NCI-H146 treated with DMSO at 0.1 percent for 48 hours (cell line): Measurements from ENCODE around the gene GNPNAT1.
"Not testable (repeated sequence)": the region's sequence is repeated elsewhere in the genome, so short reads cannot be mapped to it uniquely, and the experiment has no call there.

ENCODE experiments used
- DNase-seq: peaks from one replicate; lab custom pipeline; 2025; ENCODE audit not compliant: unreplicated experiment; lab: John Stamatoyannopoulos, UW

The GNPNAT1 gene

DNA sequence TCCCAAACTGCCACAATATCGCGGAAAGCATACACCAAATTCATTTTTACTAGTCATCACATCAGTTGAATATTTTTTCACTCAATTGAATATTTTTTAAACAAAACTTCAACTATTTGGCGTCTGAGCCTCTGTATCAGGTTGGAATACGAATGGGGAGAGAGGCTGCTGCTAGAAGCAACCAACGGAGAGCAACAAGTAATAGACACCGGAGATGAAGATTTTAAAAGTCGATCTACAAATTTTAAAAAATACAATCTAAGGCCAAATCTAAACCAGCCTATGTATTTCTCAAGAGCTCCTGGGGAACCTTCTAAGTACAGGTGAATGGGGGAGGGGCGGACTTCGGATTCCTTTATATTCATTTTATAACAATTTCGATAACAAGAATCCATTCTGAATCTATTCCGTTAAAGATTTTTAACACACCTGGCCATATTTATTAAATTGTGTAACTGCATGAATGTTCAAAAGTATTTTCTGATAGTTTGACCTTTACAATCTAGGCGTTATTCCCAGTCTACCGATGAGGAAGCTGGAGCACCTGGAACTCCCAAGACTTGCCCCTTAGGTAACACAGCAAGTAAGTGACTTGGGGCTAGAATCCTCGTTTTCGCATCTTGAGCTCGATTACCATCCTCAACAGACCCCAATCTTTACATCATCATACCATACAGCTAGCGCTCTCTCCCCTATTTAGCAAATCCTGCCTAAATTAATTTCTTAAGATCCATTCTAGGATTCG lies 1.2 kb downstream of the GNPNAT1 start:
- no peak for DNase-seq

DNA sequence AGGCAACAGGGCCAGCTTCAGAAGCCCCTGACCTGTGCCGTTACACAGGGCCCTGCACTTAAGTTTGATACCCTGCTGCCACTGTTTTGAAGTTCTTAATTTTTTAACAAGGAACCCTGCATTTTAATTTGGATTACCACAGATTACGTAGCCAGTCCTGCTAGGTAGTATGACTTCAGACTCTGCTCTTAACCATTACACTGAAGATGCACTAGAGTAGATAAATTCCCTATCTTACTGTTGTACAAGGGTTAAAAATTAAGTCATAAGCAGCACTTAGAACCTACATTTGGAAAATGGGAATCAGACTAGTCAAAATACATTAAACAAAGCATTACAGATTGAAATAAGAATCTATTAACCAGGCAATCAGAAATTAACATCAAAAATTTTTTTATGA lies 2.3 kb downstream of the GNPNAT1 start:
- no peak for DNase-seq

DNA sequence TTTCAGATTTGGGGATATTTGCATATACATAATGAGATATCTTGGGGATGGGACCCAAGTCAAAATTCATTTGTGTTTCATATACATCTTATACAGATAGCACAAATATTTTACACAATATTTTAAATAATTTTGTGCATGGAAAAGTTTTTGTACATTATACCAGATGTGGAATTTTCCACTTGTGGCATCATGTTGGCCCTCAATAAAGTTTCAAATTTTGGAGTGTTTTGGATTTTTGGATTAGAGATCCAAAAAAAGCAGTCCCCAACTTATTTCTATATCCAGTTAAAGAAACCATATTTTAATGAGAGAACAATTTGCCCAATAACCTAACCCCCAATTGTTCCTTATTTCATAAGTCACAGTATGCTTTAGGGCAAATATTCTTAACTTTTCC lies 4.5 kb downstream of the GNPNAT1 start:
- DNase-seq: no peak

DNA sequence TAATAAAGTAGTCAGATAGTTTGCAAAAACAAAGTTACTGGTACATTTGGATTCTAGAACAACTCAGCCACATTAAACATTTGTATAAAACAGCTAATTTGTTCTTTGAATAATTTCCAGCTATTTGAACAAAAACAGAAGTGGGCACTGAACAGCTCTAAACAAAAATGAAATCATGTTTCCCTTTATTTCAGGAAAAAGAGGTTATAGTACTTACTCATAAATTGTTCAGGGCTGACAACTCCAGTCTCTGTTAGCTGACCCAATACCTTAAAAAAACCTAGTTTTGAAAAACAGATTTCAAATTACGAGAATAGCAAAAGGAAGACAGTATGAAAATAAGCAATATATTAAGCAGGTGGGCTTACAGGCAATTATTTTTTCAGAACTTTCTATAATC lies 8.2 kb downstream of the GNPNAT1 start:
- no peak for DNase-seq

DNA sequence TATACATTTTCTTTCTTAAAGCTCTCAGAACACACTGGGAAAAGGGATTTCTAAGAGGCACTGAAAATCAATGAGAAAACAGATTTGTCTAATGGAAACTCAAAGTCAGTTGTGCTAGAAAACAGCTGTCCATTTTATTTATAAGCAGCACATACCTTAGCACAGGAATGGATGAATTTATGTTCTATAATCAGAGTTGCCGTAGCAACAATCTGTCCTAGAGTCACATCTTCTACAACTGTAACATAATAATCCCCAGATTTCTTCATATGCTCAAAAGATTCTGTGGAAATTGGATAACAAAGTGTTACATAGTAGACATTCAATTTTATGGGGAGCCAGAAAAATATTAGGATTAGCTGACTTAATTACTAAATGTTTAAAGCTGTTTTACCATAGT lies 9.8 kb downstream of the GNPNAT1 start:
- no peak for DNase-seq

DNA sequence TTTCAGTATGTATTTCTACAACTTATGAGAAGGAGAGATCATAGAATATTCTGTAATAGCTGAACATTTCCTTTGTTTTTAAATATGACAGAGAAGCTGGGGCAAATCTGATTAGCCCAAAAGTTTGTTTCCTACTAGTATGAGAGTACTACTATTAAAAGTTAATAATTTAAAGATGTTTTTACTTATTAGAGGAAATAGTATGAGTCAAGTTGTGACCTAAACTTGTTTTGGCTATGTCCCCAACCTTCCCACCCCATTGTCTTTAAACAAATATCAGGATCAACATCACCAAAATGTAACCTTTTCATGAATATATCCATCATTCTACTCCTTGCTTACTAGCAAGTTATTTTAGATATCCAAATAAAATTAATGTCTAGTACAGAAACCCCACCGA lies 10.5 kb downstream of the GNPNAT1 start:
- DNase-seq: no peak

DNA sequence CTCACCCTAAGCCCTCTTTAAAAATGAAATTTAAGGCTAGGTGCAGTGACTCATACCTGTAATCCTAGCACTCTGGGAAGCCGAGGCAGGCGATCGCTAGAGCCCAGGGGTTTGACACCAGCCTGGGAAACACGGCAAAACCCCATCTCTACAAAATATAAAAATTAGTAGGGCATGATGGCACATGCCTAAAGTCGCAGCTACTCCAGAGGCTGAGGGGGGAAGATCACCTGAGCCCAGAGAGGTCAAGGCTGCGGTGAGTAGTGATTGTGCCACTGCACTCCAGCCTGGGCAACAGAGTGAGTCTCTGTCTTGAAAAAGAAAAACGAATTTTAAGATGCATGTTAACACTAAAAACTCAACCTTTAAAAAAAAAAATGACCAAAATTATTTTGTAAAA lies 12.7 kb downstream of the GNPNAT1 start:
- no peak for DNase-seq

DNA sequence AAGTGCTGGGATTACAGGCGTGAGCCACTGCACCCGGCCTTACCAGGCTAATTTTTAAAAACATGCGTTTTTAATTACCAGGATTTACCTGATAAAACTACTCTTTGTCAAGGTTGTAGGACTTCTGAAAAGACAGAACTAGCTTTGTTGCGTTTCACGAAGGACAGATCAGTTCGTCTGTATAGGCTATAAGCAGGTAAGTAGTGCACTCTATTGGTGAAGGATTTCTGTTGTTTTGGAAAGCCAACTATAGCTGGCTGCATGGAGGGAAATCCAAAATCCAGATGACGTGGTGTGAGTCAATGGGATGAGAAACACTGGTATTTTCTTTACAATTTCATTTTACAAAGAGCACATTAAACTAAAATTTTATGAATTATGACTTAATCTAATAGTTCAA lies 14.6 kb downstream of the GNPNAT1 start:
- no peak for DNase-seq

DNA sequence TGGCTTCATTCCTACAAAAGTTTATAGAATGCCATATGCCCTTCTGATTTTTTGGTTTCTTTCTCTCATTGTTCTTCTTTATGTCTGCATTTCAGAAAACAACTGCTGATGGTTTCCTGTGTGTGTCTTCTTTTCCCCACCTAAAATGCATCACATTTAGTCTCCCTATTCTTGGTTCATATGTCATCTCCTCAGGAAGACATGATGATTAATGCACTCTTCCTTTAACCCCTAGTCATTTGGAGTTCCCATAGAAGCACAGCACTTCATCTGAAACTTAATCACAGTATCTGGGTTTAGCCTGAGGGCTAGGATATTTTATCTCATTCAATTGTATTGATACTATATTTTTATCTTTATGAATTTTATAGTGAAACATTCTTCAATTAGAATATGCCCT lies 21.5 kb downstream of the GNPNAT1 start:
- no peak for DNase-seq

DNA sequence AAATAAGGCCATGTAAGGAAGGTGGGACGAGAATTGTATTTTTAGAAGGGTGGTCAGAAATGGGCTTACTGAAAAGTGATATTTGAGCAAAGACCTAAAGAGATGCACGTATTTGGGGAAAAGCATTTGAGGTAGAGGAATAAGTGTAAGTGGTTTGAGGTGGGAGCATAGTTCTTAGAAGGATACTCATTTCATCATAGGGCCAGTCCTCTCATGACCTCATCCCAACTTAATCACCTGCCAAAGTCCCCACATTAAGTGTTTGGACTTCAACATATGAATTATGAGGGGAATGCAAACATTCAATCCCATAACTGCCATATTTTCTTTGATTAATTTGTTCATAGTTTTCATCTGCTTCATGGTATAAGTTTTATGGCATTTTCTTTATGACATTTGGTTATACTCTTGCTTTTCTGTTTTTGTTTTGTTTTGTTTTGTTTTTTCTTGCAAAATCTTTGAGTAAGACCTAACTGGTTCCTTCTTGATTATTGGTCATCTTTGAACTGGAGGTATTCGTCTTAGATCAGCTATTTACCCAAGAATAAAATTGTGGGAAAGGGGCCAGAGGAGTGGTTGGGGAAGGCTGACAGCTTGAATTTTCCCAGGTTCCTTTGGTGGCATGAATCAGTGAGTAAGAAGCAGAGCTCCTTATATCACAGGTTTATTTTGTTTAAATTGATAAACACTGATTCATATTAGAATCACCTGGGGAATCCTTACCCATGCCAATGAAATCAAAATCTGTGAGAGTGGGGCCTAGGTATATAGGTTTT lies 24.2 kb downstream of the GNPNAT1 start:
- no peak for DNase-seq

DNA sequence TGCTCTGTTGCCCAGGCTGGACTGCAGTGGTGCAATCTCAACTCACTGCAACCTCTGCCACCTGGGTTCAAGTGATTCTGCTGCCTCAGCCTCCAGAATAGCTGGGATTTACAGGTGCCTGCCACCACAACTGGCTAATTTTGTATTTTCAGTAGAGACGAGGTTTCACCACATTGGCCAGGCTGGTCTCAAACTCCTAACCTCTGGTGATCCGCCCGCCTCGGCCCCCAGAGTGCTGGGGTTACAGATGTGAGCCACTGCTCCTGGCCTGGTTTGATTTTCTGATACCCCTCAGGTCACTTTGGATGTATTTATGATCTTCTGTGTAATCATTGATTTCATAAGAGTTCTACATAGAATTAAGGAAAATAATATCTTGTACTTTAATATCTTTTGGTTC lies 28.5 kb downstream of the GNPNAT1 start:
- DNase-seq: not testable (repeated sequence)

DNA sequence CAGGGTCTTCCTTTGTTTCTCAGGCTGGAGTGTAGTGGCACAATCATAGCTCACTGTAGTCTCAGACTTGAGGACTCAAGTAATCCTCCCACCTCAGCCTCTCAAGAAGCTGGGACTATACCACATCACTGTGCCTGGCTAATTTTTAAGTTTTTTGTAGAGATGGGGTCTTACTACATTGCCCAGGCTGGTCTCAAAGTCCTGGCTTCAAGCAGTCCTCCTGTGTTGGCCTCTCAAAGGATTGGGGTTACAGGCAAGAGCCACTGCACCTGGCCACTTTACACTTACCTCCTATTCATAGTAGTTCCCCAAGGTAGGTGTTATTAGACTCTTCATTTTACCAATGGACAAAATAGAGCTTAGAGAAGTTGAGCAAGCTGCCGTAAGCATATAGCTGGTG lies 32.3 kb downstream of the GNPNAT1 start:
- no peak for DNase-seq

DNA sequence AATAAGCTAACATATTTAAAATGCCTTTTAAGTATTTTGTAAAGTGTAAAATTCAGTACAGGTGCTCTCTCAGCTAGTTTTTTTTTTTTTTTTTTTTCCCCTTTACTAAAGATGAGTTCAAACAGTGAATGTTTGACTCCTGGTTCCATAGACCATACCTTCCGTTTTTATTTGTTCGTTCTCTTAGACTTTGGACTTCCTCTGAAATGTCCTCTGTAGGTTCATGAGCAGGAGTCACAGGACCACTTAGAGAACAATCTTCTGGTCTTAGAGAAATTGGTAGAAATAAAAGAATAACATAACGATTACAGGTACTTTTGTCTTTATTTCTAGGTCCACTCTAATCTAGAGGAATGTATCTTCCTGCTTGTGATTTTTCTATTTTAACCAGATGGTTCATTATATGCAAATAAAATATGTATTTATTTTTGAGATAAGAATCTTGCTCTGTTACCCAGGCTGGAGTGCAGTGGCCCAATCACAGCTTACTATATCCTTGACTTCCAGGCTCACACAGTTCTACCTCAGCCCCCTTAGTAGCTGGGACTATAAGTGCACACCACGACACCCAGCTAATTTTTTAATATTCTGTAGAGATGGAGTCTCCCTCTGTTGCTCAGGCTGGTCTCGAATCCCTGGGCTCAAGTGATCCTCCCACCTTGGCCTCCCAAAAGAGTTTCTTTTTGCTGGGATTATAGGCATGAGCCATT lies 35.6 kb downstream of the GNPNAT1 start:
- no peak for DNase-seq

DNA sequence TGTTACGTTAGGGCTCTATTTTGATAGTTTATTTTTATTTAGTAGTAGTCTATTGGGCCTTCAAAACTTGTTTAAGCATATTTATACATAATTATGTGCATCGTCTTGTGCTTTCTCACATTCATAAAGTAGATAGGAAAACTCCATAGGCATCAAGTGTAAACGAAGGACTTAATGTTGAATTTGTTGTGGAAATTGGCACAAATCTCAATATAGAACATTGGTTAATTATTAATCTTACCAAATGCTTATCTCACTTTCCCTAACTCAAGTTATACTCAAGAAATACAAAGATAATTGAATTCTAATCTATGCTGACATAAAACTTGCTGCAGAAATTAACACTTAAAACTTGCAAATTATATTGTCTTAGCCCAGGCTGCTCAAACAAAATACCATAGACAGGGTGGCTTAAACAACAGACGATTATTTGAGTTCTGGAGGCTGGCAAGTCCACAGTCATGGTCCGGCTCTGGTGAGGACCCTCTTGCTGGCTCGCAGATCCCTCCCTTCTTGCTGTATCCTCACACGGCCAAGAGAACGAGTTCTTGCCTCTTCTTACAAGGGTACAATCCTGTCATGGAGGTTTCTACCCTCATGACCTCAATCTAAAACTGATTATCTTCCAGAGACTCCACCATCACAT lies 42.6 kb downstream of the GNPNAT1 start:
- no peak for DNase-seq

DNA sequence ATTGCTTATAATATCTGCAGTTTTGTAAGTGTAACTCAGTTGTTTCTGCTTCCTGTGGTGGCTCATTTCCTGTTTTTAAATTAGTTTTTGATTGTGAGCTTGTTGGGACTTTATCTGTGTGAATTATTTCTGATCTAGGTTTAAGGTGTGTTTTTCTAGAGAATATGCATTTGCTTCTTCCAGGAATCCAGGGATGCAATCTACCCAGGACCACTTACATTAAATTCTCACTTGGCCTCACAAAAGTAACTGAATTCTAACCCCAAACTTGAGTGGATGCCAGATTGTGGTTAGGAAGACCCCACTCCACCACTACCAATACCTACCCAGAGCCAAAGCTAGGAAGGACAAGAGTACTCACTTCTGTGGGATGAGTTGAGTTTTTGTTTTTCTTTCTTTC lies 49.5 kb downstream of the GNPNAT1 start:
- DNase-seq: no peak

DNA sequence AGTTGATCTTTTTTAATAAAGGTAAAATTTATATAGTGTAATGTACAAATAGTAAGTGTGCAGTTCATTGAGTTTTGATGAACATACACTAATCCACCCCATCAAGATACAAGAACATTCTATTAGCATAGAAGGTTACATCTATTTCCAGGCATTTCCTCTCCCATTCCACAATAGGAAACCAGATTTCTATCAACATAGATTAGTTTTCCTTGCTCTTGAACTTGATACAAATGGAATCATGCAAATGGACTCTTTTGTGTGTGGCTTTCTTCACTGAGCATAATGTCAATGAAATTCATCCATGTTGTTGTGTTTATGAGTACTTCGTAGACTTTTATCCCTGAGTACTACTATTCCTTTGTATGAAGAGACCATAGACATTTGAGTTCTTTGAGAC lies 50.7 kb downstream of the GNPNAT1 start:
- no peak for DNase-seq

DNA sequence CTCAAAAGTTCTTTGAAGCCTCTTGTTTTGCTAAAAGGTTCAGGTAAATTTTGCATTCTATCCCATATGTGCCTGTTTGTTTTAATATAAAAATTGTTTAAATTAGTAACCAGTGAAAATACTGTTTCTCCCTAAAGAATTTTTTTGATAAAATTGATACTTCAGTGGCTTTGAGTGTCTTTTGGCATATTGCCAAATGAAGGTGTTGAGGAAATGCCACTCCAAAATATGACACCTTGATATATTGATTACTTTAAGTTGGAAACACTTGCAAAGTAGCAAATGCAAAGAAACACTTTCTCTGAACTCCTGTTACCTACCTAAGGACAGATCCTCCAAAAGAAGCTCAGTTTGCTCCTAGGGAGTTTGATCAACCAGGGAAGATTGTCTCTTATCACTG lies 53.0 kb downstream of the GNPNAT1 start:
- DNase-seq: no peak

DNA sequence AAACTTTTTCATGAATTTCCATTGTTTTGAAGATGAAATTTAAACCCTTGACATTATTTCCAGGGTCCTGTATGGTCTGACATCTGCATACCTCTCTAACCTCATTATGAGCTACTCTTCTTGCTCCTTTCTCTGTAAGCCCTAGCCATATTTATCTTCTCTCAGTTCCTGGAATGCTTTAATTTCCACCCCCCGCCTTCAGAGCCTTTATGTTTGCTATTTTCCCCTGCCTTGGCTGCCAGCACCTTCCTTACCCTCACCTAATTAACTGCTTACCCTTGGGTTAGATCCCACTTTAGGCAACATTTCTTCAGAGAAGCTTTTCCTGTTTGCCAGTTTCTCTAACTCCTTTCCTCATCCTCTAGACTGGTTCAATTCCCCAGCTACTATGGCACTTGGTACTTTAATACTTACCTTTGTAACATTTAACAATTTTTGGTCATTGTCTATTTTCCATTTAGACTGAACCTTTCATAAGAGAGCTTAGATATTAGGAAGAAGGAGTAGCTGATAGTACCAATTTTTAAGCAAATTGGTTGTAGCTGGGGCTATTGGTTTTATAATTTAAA lies 55.4 kb downstream of the GNPNAT1 start:
- no peak for DNase-seq

DNA sequence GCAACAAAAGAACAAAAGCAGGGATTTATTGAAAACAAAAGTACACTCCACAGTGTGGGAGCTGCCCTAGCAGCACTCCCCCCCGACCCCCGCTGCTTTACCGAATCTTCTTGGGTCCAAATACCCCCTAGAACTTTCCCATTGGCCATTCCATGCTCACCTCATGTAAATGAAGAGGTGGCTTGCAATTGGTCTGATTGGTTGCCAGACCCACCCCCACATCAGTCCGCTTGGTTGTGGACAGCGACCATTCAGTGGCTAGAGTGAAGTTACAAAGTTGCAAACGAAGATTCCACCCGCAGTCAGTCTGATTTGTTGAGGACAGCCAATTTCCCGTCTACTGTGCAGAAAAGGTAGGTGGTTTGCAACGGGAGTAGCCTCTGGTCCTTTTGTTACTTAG lies 57.6 kb downstream of the GNPNAT1 start:
- DNase-seq: no peak

DNA sequence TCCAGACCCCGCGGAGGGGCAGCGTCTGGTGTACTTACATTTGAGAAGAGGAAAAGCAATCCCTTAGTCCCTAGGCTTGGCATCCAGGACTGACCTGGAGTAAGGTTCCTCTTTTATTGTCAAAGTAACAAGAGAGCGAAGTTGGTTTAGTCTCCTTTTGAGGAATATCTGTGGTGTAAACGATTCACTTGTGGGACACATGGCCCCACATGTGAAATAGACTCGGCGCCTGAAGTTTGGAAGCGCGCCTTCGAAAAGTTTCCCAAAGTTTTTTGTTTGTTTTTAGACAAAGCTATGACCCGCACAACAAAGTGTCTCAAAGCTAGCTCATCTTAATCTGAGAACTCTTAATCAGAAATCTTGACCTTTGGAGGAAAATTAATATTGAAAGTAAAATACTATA lies 60.7 kb downstream of the GNPNAT1 start:
- DNase-seq: no peak
